ENCODE results near the gene CTNNA2.

DNA sequence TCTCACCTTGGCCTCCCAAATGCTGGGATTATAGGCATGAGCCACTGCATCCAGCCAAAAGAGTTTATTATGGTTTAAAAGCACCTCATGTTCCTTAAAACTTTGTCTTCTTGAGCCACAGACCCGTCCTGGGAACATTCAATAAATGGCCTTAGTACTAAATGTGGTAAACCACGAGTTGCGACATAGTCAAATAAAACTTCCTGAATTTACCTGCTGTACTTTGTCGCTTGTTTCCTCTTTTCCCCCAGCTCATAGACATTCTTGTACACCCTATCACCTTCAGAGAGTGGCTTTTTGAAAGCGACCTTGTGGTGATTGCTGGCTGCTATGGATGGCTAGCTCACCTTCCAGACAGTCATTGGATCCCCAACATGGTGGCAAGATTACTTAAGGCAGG is 481.3 kb downstream of the CTNNA2 start:
- TF ChIP-seq, protein P1, sequence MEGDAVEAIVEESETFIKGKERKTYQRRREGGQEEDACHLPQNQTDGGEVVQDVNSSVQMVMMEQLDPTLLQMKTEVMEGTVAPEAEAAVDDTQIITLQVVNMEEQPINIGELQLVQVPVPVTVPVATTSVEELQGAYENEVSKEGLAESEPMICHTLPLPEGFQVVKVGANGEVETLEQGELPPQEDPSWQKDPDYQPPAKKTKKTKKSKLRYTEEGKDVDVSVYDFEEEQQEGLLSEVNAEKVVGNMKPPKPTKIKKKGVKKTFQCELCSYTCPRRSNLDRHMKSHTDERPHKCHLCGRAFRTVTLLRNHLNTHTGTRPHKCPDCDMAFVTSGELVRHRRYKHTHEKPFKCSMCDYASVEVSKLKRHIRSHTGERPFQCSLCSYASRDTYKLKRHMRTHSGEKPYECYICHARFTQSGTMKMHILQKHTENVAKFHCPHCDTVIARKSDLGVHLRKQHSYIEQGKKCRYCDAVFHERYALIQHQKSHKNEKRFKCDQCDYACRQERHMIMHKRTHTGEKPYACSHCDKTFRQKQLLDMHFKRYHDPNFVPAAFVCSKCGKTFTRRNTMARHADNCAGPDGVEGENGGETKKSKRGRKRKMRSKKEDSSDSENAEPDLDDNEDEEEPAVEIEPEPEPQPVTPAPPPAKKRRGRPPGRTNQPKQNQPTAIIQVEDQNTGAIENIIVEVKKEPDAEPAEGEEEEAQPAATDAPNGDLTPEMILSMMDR (conservative IDR thresholded peaks at IDR 0.05) = no peak
- TF ChIP-seq EZH2 (IDR thresholded peaks at IDR 0.05; ENCODE audit: low read depth) = no peak

Measured in PC-9 (cell line).